ENCODE measurements around the gene INPP5K. TPM values are rescaled to one million over a fixed set of nuclear protein-coding genes. Genes with fewer than 3 reads are reported as not detected.

INPP5K gene
- total and polyA plus RNA-seq, 10 of the 15 experiments (the other 5 are each of a cell fraction or from before 2014, with no cell fraction given) = 0.58 to 41.2 (median 23.3) TPM

GRCh38 chr17:1497831-1498230, 18.6 kb downstream of the INPP5K start:
- no peak overlapping the region for H3K27ac ChIP-seq (ENCODE audit: control insufficient read depth, insufficient read depth)
- no peak overlapping the region for H3K4me3 ChIP-seq
- H3K4me2 ChIP-seq (ENCODE audit: control insufficient read depth, insufficient read depth) = no peak overlapping the region
- H3K9ac ChIP-seq (ENCODE audit: control insufficient read depth, insufficient read depth, low read length) = no peak overlapping the region
- intact Hi-C loops (cut with micrococcal nuclease; ENCODE audit: unreplicated experiment) = no loop called here
- no peaks in the 10 kb centered on the region for H3K4me1 ChIP-seq (ENCODE audit: control insufficient read depth, insufficient read depth, low read length)
- RAD21 ChIA-PET (ENCODE audit: unreplicated experiment) = no interaction called here
- no peak for ATAC-seq
- no peaks in the 10 kb centered on the region for H3K9me3 ChIP-seq (replicated peaks; ENCODE audit: control insufficient read depth, insufficient read depth, low read length)
- BruUV-seq (replicated peaks) = no TSS peak
- no peaks in the 10 kb centered on the region for H4K20me1 ChIP-seq (ENCODE audit: control insufficient read depth, insufficient read depth)
- no peaks in the 10 kb centered on the region for H3K79me2 ChIP-seq (ENCODE audit: control insufficient read depth, insufficient read depth, low read length)
- CTCF ChIA-PET = interaction anchor here (4.2 kb wide), 1 partner anchor 132 kb away, joined by 23 read pairs; no protein-coding TSS in a partner anchor
- POLR2A ChIA-PET = interaction anchor here (1.1 kb wide), 1 partner anchor 10 kb away, joined by 3 read pairs; no protein-coding TSS in a partner anchor
- in situ Hi-C loops (cut with MboI) = no loop called here
- no peak overlapping the region for H2AFZ ChIP-seq (ENCODE audit: control insufficient read depth, low read depth, low read length)
- 87% methylated on average over 15 of the region's 15 CpGs for WGBS (ENCODE audit: insufficient coverage, insufficient replicate concordance, low lambda C conversion rate, missing lambda C conversion rate)
- no peak for FAIRE-seq
- SMC1A ChIA-PET (ENCODE audit: uncharacterized antibody, unreplicated experiment) = interaction anchor here (0.9 to 1.6 kb wide), 3 partner anchors 18 to 133 kb away, joined by 3 to 4 read pairs (median 4); no protein-coding TSS in a partner anchor
- no peak for DNase-seq (ENCODE audit: low read depth, low spot score)
- no peak for TF ChIP-seq FOXK2 (IDR thresholded peaks at IDR 0.05)
- no peaks in the 10 kb centered on the region for H3K27me3 ChIP-seq (replicated peaks in 1 of 2; ENCODE audit: control insufficient read depth in 2 of 2, insufficient read depth in 2 of 2, low read length in 1 of 2)
- H3K36me3 ChIP-seq (ENCODE audit: control insufficient read depth in 2 of 2, insufficient read depth in 2 of 2, low read length in 1 of 2) = peaks cover 0 to 4% of the 10 kb centered on the region in 2 experiments; a peak in 1 of 4 replicates

- RAD21 ChIA-PET (ENCODE audit: unreplicated experiment) = no interaction called here
- in situ Hi-C loops (cut with MboI) (no loop called here), intact Hi-C loops (cut with micrococcal nuclease; ENCODE audit: unreplicated experiment) (no loop called here)
- ATAC-seq (no peak), FAIRE-seq (no peak), DNase-seq (ENCODE audit: low read depth, low spot score) (no peak)
- SMC1A ChIA-PET (ENCODE audit: uncharacterized antibody, unreplicated experiment) = interaction anchor here (1.3 kb wide), 1 partner anchor 18 kb away, joined by 3 read pairs; no protein-coding TSS in a partner anchor
- Histone ChIP-seq H3K27ac (ENCODE audit: control insufficient read depth, insufficient read depth) (no peak overlapping the region), H3K4me1 (ENCODE audit: control insufficient read depth, insufficient read depth, low read length) (peaks cover 5% of the 10 kb centered on the region), H3K4me2 (ENCODE audit: control insufficient read depth, insufficient read depth) (no peak overlapping the region), H3K79me2 (ENCODE audit: control insufficient read depth, insufficient read depth, low read length) (no peaks in the 10 kb centered on the region), H2AFZ (ENCODE audit: control insufficient read depth, low read depth, low read length) (no peak overlapping the region), H3K4me3 (no peak overlapping the region), H4K20me1 (ENCODE audit: control insufficient read depth, insufficient read depth) (no peaks in the 10 kb centered on the region), H3K9me3 (replicated peaks; ENCODE audit: control insufficient read depth, insufficient read depth, low read length) (no peaks in the 10 kb centered on the region), H3K9ac (ENCODE audit: control insufficient read depth, insufficient read depth, low read length) (no peak overlapping the region), H3K36me3 (ENCODE audit: control insufficient read depth in 2 of 2, insufficient read depth in 2 of 2, low read length in 1 of 2) (peaks cover 0 to 4% of the 10 kb centered on the region in 2 experiments; a peak in 1 of 4 replicates), H3K27me3 (replicated peaks in 1 of 2; ENCODE audit: control insufficient read depth in 2 of 2, insufficient read depth in 2 of 2, low read length in 1 of 2) (no peaks in the 10 kb centered on the region)
- TF ChIP-seq TCF3 (IDR thresholded peaks at IDR 0.05; ENCODE audit: borderline replicate concordance, insufficient read depth, low read depth, low read length) = no peak
- no peak for TF ChIP-seq ZNF274 (IDR thresholded peaks at IDR 0.05; ENCODE audit: insufficient read depth, insufficient read length)
- no peak for TF ChIP-seq CBX3 (IDR thresholded peaks at IDR 0.05; ENCODE audit: borderline replicate concordance, low read depth)
- no peak for TF ChIP-seq TAF1 (IDR thresholded peaks at IDR 0.05; ENCODE audit: borderline replicate concordance, low read depth, low read length)
- no peak for TF ChIP-seq MTA3 (IDR thresholded peaks at IDR 0.05; ENCODE audit: borderline replicate concordance, low read length)
- no peak for TF ChIP-seq CBX5 (IDR thresholded peaks at IDR 0.05; ENCODE audit: low read depth)
- no peak for TF ChIP-seq SPI1 (IDR thresholded peaks at IDR 0.05; ENCODE audit: borderline replicate concordance, insufficient read depth, low read depth, low read length)
- no peak for TF ChIP-seq MXI1 (IDR thresholded peaks at IDR 0.05; ENCODE audit: low read depth, low read length)
- no peak for TF ChIP-seq CHD2 (IDR thresholded peaks at IDR 0.05; ENCODE audit: borderline replicate concordance, low read depth, low read length)
- TF ChIP-seq IKZF1 (conservative IDR thresholded peaks at IDR 0.05) = no peak
- CTCF ChIA-PET = interaction anchor here (4.2 kb wide), 1 partner anchor 131 kb away, joined by 23 read pairs; no protein-coding TSS in a partner anchor
- WGBS (ENCODE audit: insufficient coverage, insufficient replicate concordance, low lambda C conversion rate, missing lambda C conversion rate) = 89% methylated on average over 14 of the region's 14 CpGs
- POLR2A ChIA-PET = no interaction called here
- no TSS peak for BruUV-seq (replicated peaks)
Observed at GRCh38 chr17:1496869-1497268, 19.5 kb downstream of the INPP5K start.
